Right lobe of liver (tissue), 4 donors: ENCODE measurements around the gene DNASE1L2.

ENCODE experiments used
- CTCF ChIP-seq, 4 donors: fragments of 200-600 bp in 3 of 4; fragments of 450-650 bp in 1 of 4; IDR thresholded peaks; one replicate each; pipeline versions ENCODE4 v1.5.1 to v1.8.0; 2016 to 2022; ENCODE audit warnings: antibody characterized with exemption in 4 of 4, mild to moderate bottlenecking in 2 of 4
- POLR2A ChIP-seq: fragments of 450-650 bp; IDR thresholded peaks from one replicate; pipeline ENCODE4 v1.6.1; 2017; ENCODE audit warnings: antibody characterized with exemption, mild to moderate bottlenecking
- donor health status: DM: no; HTN: no; CAD: no.
- donor health status: DM: no; HTN: no; CAD: no.
- donor health status: DM: no; HTN: yes; CAD: no.

- no peak for TF ChIP-seq CTCF (IDR thresholded peaks at IDR 0.05)
- TF ChIP-seq POLR2A = no peak
Observed at GRCh38 chr16:2277466-2278271, 41.4 kb downstream of the DNASE1L2 start.
